ENCODE results near the gene NUB1.

NUB1 gene

GRCh38 chr7:151389768-151390597 is 48.4 kb downstream of the NUB1 start:
- no peak for DNase-seq

- no peak for DNase-seq
These were observed 49.2 kb downstream of the NUB1 start for GRCh38 chr7:151390598-151391357.

GRCh38 chr7:151391358-151391730 is 49.7 kb downstream of the NUB1 start:
- no peak for DNase-seq

- DNase-seq: no peak
These were observed 50.4 kb downstream of the NUB1 start for GRCh38 chr7:151392002-151392401.

- no peak for DNase-seq
These were observed 50.8 kb downstream of the NUB1 start for GRCh38 chr7:151392426-151392825.

- no peak for DNase-seq
These were observed 51.7 kb downstream of the NUB1 start for GRCh38 chr7:151393031-151393977.

- no peak for DNase-seq
These were observed 52.7 kb downstream of the NUB1 start for GRCh38 chr7:151394076-151395035.

- no peak for DNase-seq
These were observed 53.4 kb downstream of the NUB1 start for GRCh38 chr7:151395036-151395367.

- no peak for DNase-seq
These were observed 54.8 kb downstream of the NUB1 start for GRCh38 chr7:151396328-151396970.

GRCh38 chr7:151397026-151397425 is 55.4 kb downstream of the NUB1 start:
- DNase-seq: no peak

GRCh38 chr7:151398446-151399304 is 57.1 kb downstream of the NUB1 start:
- DNase-seq: no peak

- DNase-seq: no peak
These were observed 57.6 kb downstream of the NUB1 start for GRCh38 chr7:151399305-151399601.

- DNase-seq: no peak
These were observed 58.3 kb downstream of the NUB1 start for GRCh38 chr7:151399906-151400305.

GRCh38 chr7:151400626-151401315 is 59.2 kb downstream of the NUB1 start:
- DNase-seq: no peak

GRCh38 chr7:151402029-151402835 is 60.6 kb downstream of the NUB1 start:
- no peak for DNase-seq

- DNase-seq: no peak
These were observed 62.2 kb downstream of the NUB1 start for GRCh38 chr7:151403764-151404163.

- DNase-seq: no peak
These were observed 62.8 kb downstream of the NUB1 start for GRCh38 chr7:151404216-151405011.

GRCh38 chr7:151405056-151405455 is 63.4 kb downstream of the NUB1 start:
- no peak for DNase-seq
